Mammary epithelial cell (primary cell): Measurements from ENCODE around the gene SLC8A1.

Experiments
- CTCF ChIP-seq, 2 donors: IDR thresholded peaks in 1 of 2; conservative IDR thresholded peaks in 1 of 2; 2 replicates each; pipeline ENCODE4 v1.5.1; 2011 to 2012; ENCODE audit warnings: inconsistent platforms in 2 of 2, low read length in 2 of 2, mild to moderate bottlenecking in 2 of 2, control low read depth in 1 of 2, low read depth in 1 of 2; ENCODE audit not compliant: insufficient read depth in 1 of 2; ENCODE audit errors: extremely low read depth in 1 of 2
- EZH2 ChIP-seq: IDR thresholded peaks from 2 replicates; pipeline ENCODE4 v1.6.1; 2012; ENCODE audit warnings: low read length, inconsistent platforms, borderline replicate concordance

GRCh38 chr2:40095000-40095399 lies 356.9 kb downstream of the SLC8A1 start:
- TF ChIP-seq CTCF (conservative IDR thresholded peaks at IDR 0.05 in 1 of 2, IDR thresholded peaks at IDR 0.05 in 1 of 2; ENCODE audit: extremely low read depth in 1 of 2, insufficient read depth in 1 of 2, low read depth in 1 of 2, low read length in 2 of 2) (no peak), EZH2 (no peak)
